SK-N-SH treated with all-trans-retinoic acid at 6 μM for 48 hours (cell line): Measurements from ENCODE around the gene ARID5B.

Experiments
- CREB5 ChIP-seq: fragments of 250-450 bp; sonication (Bioruptor Pico); IDR thresholded peaks from 2 replicates; pipeline ENCODE4 v1.5.1; 2020; ENCODE audit warnings: low read depth, mild to moderate bottlenecking, moderate library complexity
- CSRNP3 ChIP-seq: fragments of 250-450 bp; sonication (Bioruptor Pico); IDR thresholded peaks from 2 replicates; pipeline ENCODE4 v1.5.1; 2021; ENCODE audit warnings: mild to moderate bottlenecking, moderate library complexity
- ESRRG ChIP-seq: fragments of 250-450 bp; sonication (Bioruptor Pico); IDR thresholded peaks from 2 replicates; pipeline ENCODE4 v1.6.1; 2021; ENCODE audit warnings: mild to moderate bottlenecking
- PATZ1 ChIP-seq: fragments of 250-450 bp; sonication (Bioruptor Pico); IDR thresholded peaks from 2 replicates; pipeline ENCODE4 v1.8.0; 2020; ENCODE audit warnings: mild to moderate bottlenecking, moderate library complexity, borderline replicate concordance
- RARB ChIP-seq: fragments of 250-450 bp; sonication (Bioruptor Pico); IDR thresholded peaks from 2 replicates; pipeline ENCODE4 v1.8.0; 2021; ENCODE audit warnings: mild to moderate bottlenecking, moderate library complexity
- SNAI2 ChIP-seq: fragments of 250-450 bp; sonication (Bioruptor Pico); IDR thresholded peaks from 2 replicates; pipeline ENCODE4 v1.5.0; 2020; ENCODE audit warnings: mild to moderate bottlenecking, moderate library complexity
- TCF4 ChIP-seq: fragments of 250-450 bp; sonication (Bioruptor Pico); IDR thresholded peaks from 2 replicates; pipeline ENCODE4 v1.8.0; 2021; ENCODE audit warnings: mild to moderate bottlenecking, moderate library complexity, borderline replicate concordance
- TSHZ2 ChIP-seq: fragments of 250-450 bp; sonication (Bioruptor Pico); IDR thresholded peaks from 2 replicates; pipeline ENCODE4 v1.5.0; 2020; ENCODE audit warnings: mild to moderate bottlenecking, moderate library complexity
- ZFP3 ChIP-seq: fragments of 250-450 bp; sonication (Bioruptor Pico); IDR thresholded peaks from 2 replicates; pipeline ENCODE4 v1.5.0; 2020; ENCODE audit warnings: mild to moderate bottlenecking, moderate library complexity
- ZNF70 ChIP-seq: fragments of 450-650 bp; formaldehyde crosslinking; IDR thresholded peaks from 2 replicates; pipeline ENCODE4 v1.5.0; 2020; ENCODE audit warnings: mild to moderate bottlenecking, moderate library complexity

- no peak for TF ChIP-seq PATZ1
- TF ChIP-seq RARB (CRISPR knock-in tag) = no peak
- no peak for TF ChIP-seq SNAI2 (CRISPR knock-in tag)
- TF ChIP-seq TCF4 (CRISPR knock-in tag) = no peak
- TF ChIP-seq CSRNP3 = no peak
- TF ChIP-seq ZFP3 = no peak
- no peak for TF ChIP-seq ESRRG (CRISPR knock-in tag)
- no peak for TF ChIP-seq TSHZ2 (CRISPR knock-in tag)
- no peak for TF ChIP-seq ZNF70 (CRISPR knock-in tag)
- TF ChIP-seq CREB5 = no peak
Measured at GRCh38 chr10:62016623-62017490, 115.4 kb downstream of the ARID5B start.
